Measurements from ENCODE around the gene ZNF20.

DNA sequence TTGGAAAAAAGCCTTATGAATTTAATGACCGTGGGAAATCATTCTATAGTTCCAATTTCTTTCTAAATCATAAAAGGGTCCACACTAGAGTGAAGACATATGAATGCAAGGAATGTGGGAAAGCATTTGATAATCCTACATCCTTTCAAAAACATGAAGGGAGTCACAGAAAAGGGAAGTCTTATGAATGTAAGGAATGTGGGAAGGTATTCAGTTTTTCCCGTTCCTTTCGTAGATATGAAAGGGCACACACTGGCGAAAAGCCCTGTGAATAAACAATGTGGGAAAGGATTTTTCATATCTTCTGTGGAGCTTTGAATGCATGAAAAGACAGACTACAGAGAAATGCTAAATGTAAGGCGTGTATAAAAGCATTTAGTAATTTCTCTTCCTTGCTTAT, 27.0 kb downstream of the ZNF20 start:
- TF ChIP-seq EZH2 (IDR thresholded peaks at IDR 0.05; ENCODE audit: insufficient read depth, poor library complexity, severe bottlenecking): no peak
- no peak for TF ChIP-seq EZH2phosphoT487 (IDR thresholded peaks at IDR 0.05; ENCODE audit: insufficient read depth, low read depth)
